HepG2 (cell line): ENCODE results near the gene GMPPA. TPM values are rescaled to one million over a fixed set of nuclear protein-coding genes. Genes with fewer than 3 reads are reported as not detected.

Experiments used
- ESRRA ChIP-seq: sonication (generic); formaldehyde crosslinking; IDR thresholded peaks from 2 replicates; pipeline ENCODE4 v1.5.1; 2020; ENCODE audit warnings: mild to moderate bottlenecking, low read depth, missing genetic modification reagents
- ETV5 ChIP-seq: IDR thresholded peaks from 2 replicates; pipeline ENCODE4 v1.6.1; 2018; ENCODE audit warnings: missing biosample characterization, missing genetic modification reagents, inconsistent platforms, borderline replicate concordance
- MAFG ChIP-seq: sonication (generic); formaldehyde crosslinking; IDR thresholded peaks from 2 replicates; pipeline ENCODE4 v1.5.1; 2020; ENCODE audit warnings: mild to moderate bottlenecking, missing genetic modification reagents
- MED8 ChIP-seq: sonication (generic); formaldehyde crosslinking; IDR thresholded peaks from 2 replicates; pipeline ENCODE4 v1.8.1; 2023; ENCODE audit warnings: mild to moderate bottlenecking, missing genetic modification reagents; ENCODE audit not compliant: insufficient replicate concordance
- POLR2A ChIP-seq, 2 experiments: IDR thresholded peaks; 2 replicates each; pipeline ENCODE4 v1.6.1; 2011; ENCODE audit warnings: low read depth in 2 of 2, low read length in 2 of 2, mild to moderate bottlenecking in 1 of 2, moderate library complexity in 1 of 2; ENCODE audit not compliant: insufficient read depth in 1 of 2
- SETDB1 ChIP-seq: sonication (generic); formaldehyde crosslinking; IDR thresholded peaks from 2 replicates; pipeline ENCODE4 v1.5.1; 2020; ENCODE audit warnings: missing genetic modification reagents, mild to moderate bottlenecking, borderline replicate concordance
- SMAD3 ChIP-seq: sonication (generic); formaldehyde crosslinking; IDR thresholded peaks from 2 replicates; pipeline ENCODE4 v1.4.0; 2020; ENCODE audit warnings: missing genetic modification reagents
- ZNF260 ChIP-seq: sonication (generic); formaldehyde crosslinking; IDR thresholded peaks from 2 replicates; pipeline ENCODE4 v1.4.0; 2020; ENCODE audit warnings: missing genetic modification reagents, low read depth, mild to moderate bottlenecking, borderline replicate concordance
- ZNF296 ChIP-seq: sonication (generic); formaldehyde crosslinking; conservative IDR thresholded peaks from 2 replicates; pipeline ENCODE4 v1.5.0; 2020; ENCODE audit warnings: mild to moderate bottlenecking, missing genetic modification reagents
- ZNF574 ChIP-seq: sonication (generic); formaldehyde crosslinking; IDR thresholded peaks from 2 replicates; pipeline ENCODE4 v1.4.0; 2020; ENCODE audit warnings: missing genetic modification reagents
- polyA plus RNA-seq, 8 experiments: library from polyadenylated mRNA; depleted of rRNA in 3 of 8; stranded (reverse) in 7 of 8; unstranded in 1 of 8; fragments of >200 nt; fragmentation: Illumina TruSeq in 4 of 8; extraction: Trizol in 4 of 8; gene quantifications; 2 replicates each; pipeline versions ENCODE4 v1.2.1 to v1.2.3, GENCODE V29; 2011 to 2016; ENCODE audit warnings: low read depth in 4 of 8, missing spikeins in 1 of 8, mixed read lengths in 1 of 8; ENCODE audit not compliant: insufficient read depth in 1 of 8
- total RNA-seq, 5 experiments: library from RNA; depleted of rRNA; stranded (reverse); fragments of >200 nt; fragmentation: Illumina TruSeq; extraction: Trizol; gene quantifications; 2 replicates each; pipeline ENCODE4 v1.2.3, GENCODE V29; 2016; ENCODE audit warnings: low read depth in 1 of 5
- TF ChIP-seq, protein P1 (sequence below): IDR thresholded peaks from 2 replicates; pipeline ENCODE4 v1.6.1; 2016; ENCODE audit warnings: low read depth, control low read depth
- TF ChIP-seq, protein P2 (sequence below): sonication (generic); formaldehyde crosslinking; IDR thresholded peaks from 2 replicates; pipeline ENCODE4 v1.4.0; 2020; ENCODE audit warnings: missing genetic modification reagents
- TF ChIP-seq, protein P3 (sequence below): sonication (generic); formaldehyde crosslinking; IDR thresholded peaks from one replicate; pipeline ENCODE4 v1.5.1; 2020; ENCODE audit warnings: mild to moderate bottlenecking, missing genetic modification reagents; ENCODE audit errors: not compliant biosample characterization

GMPPA gene
- total and polyA plus RNA-seq, 2 of the 13 experiments (the other 11 are each of a cell fraction or from before 2014, with no cell fraction given), result 81.1 to 106 TPM

DNA sequence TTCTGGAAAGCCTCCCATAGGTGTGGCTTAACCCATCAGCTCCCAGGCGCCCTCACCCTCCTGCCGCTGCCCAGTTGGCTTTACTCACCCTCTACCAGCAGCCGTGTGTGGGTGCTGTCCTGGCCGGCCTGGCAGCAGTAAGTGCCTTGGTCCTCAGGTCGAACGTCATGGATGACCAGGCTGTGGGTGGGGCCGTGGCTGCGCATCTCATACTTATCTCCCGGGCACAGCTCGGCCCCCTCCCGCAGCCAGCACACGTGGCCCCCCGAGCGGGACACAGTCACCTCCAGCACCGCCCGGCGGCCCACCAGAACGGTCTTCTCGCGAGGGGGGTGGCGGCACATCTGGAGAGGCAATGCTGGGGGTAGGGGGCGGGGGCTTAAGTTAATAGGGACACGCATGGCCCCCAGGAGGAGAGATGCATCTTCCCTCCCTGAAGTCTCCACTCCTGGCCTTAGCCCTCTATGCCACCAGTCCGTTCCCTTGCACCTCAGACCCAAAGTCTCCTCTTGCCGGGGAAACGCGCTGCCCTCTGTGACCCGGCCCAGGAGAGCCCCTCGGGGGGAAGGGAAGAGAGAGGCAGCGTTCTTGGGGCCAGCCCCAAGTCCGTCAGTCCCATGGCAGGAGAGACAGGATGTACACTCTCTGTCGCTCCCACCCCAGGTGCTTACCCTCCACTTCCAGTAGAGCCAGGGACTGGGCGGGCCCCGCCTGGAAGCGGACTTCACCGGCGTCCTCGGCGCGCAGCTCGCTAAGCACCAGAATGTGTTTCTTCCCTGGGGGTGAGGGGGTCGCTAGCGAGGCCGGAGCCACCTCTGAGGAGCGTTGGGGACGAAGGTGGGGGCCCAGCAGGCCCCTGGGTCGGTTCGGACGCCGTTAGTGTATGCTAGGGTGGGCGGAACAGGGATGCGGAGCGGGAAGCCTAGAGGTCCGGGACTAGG, 53.0 kb downstream of the GMPPA start (continued):
- TF ChIP-seq, protein P1, sequence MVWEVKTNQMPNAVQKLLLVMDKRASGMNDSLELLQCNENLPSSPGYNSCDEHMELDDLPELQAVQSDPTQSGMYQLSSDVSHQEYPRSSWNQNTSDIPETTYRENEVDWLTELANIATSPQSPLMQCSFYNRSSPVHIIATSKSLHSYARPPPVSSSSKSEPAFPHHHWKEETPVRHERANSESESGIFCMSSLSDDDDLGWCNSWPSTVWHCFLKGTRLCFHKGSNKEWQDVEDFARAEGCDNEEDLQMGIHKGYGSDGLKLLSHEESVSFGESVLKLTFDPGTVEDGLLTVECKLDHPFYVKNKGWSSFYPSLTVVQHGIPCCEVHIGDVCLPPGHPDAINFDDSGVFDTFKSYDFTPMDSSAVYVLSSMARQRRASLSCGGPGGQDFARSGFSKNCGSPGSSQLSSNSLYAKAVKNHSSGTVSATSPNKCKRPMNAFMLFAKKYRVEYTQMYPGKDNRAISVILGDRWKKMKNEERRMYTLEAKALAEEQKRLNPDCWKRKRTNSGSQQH (CRISPR knock-in tag), result 0 out of 2 replicates have a peak, but pooled peaks have one; percentile 7
- TF ChIP-seq ESRRA (CRISPR knock-in tag), result peak; percentile 19; the same call in 1 of the 2 replicates
- peak; percentile 26; the same call in 1 of the 2 replicates for TF ChIP-seq ETV5 (CRISPR knock-in tag)
- TF ChIP-seq ZNF296 (CRISPR knock-in tag), result no peak
- TF ChIP-seq, protein P2, sequence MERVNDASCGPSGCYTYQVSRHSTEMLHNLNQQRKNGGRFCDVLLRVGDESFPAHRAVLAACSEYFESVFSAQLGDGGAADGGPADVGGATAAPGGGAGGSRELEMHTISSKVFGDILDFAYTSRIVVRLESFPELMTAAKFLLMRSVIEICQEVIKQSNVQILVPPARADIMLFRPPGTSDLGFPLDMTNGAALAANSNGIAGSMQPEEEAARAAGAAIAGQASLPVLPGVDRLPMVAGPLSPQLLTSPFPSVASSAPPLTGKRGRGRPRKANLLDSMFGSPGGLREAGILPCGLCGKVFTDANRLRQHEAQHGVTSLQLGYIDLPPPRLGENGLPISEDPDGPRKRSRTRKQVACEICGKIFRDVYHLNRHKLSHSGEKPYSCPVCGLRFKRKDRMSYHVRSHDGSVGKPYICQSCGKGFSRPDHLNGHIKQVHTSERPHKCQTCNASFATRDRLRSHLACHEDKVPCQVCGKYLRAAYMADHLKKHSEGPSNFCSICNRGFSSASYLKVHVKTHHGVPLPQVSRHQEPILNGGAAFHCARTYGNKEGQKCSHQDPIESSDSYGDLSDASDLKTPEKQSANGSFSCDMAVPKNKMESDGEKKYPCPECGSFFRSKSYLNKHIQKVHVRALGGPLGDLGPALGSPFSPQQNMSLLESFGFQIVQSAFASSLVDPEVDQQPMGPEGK, result no peak
- TF ChIP-seq SMAD3 (CRISPR knock-in tag), result no peak
- TF ChIP-seq MAFG (CRISPR knock-in tag), result no peak
- no peak for TF ChIP-seq ZNF260 (CRISPR knock-in tag)
- TF ChIP-seq, protein P3, sequence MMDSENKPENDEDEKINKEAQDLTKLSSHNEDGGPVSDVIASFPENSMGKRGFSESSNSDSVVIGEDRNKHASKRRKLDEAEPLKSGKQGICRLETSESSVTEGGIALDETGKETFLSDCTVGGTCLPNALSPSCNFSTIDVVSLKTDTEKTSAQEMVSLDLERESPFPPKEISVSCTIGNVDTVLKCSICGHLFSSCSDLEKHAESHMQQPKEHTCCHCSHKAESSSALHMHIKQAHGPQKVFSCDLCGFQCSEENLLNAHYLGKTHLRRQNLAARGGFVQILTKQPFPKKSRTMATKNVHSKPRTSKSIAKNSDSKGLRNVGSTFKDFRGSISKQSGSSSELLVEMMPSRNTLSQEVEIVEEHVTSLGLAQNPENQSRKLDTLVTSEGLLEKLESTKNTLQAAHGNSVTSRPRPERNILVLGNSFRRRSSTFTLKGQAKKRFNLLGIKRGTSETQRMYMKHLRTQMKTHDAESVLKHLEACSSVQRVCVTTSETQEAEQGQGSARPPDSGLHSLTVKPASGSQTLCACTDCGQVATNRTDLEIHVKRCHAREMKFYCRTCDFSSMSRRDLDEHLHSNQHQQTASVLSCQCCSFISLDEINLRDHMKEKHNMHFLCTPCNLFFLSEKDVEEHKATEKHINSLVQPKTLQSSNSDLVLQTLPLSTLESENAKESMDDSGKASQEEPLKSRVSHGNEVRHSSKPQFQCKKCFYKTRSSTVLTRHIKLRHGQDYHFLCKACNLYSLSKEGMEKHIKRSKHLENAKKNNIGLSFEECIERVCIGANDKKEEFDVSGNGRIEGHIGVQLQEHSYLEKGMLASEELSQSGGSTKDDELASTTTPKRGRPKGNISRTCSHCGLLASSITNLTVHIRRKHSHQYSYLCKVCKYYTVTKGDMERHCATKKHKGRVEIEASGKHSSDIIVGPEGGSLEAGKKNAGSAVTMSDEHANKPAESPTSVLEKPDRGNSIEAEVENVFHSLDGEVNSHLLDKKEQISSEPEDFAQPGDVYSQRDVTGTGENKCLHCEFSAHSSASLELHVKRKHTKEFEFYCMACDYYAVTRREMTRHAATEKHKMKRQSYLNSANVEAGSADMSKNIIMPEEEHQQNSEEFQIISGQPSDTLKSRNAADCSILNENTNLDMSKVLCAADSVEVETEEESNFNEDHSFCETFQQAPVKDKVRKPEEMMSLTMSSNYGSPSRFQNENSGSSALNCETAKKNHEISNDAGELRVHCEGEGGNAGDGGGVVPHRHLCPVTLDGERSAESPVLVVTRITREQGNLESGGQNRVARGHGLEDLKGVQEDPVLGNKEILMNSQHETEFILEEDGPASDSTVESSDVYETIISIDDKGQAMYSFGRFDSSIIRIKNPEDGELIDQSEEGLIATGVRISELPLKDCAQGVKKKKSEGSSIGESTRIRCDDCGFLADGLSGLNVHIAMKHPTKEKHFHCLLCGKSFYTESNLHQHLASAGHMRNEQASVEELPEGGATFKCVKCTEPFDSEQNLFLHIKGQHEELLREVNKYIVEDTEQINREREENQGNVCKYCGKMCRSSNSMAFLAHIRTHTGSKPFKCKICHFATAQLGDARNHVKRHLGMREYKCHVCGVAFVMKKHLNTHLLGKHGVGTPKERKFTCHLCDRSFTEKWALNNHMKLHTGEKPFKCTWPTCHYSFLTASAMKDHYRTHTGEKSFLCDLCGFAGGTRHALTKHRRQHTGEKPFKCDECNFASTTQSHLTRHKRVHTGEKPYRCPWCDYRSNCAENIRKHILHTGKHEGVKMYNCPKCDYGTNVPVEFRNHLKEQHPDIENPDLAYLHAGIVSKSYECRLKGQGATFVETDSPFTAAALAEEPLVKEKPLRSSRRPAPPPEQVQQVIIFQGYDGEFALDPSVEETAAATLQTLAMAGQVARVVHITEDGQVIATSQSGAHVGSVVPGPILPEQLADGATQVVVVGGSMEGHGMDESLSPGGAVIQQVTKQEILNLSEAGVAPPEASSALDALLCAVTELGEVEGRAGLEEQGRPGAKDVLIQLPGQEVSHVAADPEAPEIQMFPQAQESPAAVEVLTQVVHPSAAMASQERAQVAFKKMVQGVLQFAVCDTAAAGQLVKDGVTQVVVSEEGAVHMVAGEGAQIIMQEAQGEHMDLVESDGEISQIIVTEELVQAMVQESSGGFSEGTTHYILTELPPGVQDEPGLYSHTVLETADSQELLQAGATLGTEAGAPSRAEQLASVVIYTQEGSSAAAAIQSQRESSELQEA (CRISPR knock-in tag), result no peak
- TF ChIP-seq POLR2A (IDR thresholded peaks at IDR 0.05; ENCODE audit: insufficient read depth in 1 of 2, low read depth in 2 of 2, low read length in 2 of 2), result no peak
- TF ChIP-seq SETDB1 (CRISPR knock-in tag), result no peak
- TF ChIP-seq ZNF574, result peak; percentile 15
- TF ChIP-seq MED8 (CRISPR knock-in tag), result no peak
